ENCODE measurements around the gene CRYBG2.
"Not testable (repeated sequence)": the region's sequence is repeated elsewhere in the genome, so short reads cannot be mapped to it uniquely, and the experiment has no call there.

The CRYBG2 gene

GRCh38 chr1:26295194-26296138 is 58.5 kb downstream of the CRYBG2 start:
- DNase-seq (ENCODE audit: low spot score) = no peak

GRCh38 chr1:26293911-26294463 is 59.9 kb downstream of the CRYBG2 start:
- DNase-seq (ENCODE audit: low spot score) = no peak

- DNase-seq (ENCODE audit: low spot score) = not testable (repeated sequence)
Observed at GRCh38 chr1:26292735-26293134, 61.2 kb downstream of the CRYBG2 start.

DNA sequence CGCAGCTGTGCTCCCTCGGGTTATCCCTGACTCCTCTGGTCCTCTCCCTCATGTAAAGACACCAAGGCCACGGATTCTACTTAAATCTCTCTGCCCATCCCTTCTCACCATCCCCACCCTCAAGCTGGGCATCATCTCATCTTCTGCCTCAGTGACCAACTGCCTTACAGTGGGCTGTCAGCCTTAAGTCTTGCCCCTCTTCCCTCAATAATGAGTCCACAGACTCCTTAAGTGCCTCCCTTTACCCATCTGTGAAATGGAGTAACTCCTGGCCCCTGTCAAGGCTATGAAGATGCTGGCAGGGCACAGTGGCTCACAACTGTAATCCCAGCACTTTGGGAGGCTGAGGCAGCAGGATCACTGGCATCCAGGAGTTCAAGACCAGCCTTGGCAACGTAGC is 62.0 kb downstream of the CRYBG2 start:
- no peak for DNase-seq (ENCODE audit: low spot score)

- no peak for DNase-seq (ENCODE audit: low spot score)
Observed at GRCh38 chr1:26291433-26291832, 62.5 kb downstream of the CRYBG2 start.

DNA sequence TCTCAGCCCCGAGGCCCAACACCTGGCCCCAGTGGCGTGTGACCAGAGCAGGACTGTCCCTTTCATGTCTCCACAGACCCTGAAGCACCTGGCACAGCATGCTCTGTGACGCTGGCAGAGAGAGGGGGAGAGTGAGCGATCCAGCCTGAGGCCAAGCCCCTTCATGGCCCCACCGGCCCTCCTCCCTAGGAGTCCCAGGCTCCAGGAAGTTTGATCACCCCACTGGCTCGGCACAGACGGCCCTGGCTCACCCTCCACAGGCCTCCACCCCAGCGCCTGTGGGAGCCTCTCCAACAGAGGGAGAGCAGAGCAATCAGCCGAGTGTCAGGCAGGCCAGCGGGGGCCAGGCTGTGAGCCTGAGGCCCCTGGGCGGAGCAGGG is 63.1 kb downstream of the CRYBG2 start:
- DNase-seq (ENCODE audit: low spot score) = no peak

DNA sequence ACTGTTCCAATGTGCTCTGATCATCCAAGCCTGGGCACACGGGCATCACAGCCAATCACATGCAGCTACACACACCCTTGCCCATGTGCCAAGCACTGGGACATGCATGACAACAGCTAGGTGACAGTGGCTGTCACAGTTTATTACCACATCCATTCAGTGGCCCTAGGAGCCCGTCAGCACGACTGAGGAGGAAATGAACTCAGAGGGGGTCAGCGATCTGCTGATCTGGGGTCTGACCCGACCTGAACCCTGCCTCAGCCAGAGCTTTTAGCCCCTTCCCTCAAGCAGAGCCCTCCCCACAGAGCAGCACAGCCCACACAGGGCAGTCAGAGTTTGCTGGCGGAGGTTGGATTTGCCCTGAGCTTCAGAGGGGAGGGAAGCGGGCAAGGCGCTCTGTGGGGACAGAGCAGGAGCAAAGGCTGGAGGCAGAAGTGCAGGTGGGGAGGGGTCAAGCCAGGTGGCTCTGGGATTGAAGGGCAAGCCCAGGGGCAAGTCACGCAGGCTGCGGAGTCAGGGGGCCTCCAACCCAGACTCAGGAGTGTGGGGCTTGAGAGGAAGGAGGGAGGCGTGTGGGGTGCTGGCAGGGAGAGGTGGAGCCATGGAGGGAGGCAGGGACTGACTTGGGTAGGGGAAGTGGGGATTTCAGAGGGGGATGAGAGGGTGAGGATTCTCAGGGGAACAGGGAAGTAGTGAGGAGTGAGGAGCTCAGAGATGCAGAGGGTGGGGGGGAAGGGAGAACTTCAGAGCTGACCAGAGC is 63.6 kb downstream of the CRYBG2 start:
- DNase-seq (ENCODE audit: low spot score) = no peak

DNA sequence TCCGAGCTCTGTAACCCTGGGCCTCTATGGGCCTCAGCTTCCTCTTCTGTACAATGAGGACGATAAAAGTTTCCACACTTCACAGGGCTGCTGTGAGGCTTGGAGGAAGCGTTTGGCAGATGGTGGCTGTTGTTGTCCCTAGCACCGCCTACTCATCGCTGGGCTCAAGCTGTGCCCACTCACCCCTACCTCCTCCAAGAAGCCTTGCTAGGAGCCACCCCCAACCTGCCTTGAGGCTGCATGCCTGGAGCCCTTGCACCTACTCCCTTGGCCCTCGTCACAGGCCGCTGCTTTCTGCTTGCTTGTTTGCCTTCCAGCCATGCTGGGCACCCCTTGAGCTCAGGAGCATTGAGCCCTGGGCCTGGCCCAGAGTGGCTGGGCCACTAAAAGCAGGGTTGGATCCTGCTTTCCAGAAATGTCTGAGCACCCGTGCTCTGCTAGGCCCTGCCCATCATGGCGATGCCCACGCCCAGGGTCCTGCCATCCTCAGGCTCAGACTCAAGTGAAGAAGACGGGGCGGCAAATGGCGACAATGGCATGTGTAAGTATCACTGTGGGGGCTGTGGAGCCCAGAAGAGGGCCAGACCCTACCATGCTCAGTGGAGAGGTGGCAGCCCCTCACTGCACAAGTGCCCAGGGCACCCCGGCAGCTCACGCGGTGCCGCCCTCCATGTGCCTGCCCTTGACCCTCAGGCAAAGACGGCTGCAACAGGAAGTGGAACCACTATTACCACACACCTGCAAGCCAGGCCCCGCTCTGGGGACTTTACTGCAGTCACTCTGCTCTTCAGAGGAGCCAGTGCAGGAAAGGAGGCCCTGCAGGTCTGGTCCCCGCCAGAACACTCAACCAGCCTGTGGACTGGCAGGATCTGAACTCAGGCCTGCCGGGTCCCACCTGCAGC is 64.5 kb downstream of the CRYBG2 start:
- no peak for DNase-seq (ENCODE audit: low spot score)

- DNase-seq (ENCODE audit: low spot score) = no peak
Observed at GRCh38 chr1:26288311-26288941, 65.5 kb downstream of the CRYBG2 start.

GRCh38 chr1:26287811-26288210 is 66.1 kb downstream of the CRYBG2 start:
- DNase-seq (ENCODE audit: low spot score) = no peak

- no peak for DNase-seq (ENCODE audit: low spot score)
Observed at GRCh38 chr1:26287033-26287711, 66.8 kb downstream of the CRYBG2 start.

- no peak for DNase-seq (ENCODE audit: low spot score)
Observed at GRCh38 chr1:26286064-26286416, 67.9 kb downstream of the CRYBG2 start.

- DNase-seq (ENCODE audit: low spot score) = peak; percentile 63
Observed at GRCh38 chr1:26285366-26286063, 68.4 kb downstream of the CRYBG2 start.

DNA sequence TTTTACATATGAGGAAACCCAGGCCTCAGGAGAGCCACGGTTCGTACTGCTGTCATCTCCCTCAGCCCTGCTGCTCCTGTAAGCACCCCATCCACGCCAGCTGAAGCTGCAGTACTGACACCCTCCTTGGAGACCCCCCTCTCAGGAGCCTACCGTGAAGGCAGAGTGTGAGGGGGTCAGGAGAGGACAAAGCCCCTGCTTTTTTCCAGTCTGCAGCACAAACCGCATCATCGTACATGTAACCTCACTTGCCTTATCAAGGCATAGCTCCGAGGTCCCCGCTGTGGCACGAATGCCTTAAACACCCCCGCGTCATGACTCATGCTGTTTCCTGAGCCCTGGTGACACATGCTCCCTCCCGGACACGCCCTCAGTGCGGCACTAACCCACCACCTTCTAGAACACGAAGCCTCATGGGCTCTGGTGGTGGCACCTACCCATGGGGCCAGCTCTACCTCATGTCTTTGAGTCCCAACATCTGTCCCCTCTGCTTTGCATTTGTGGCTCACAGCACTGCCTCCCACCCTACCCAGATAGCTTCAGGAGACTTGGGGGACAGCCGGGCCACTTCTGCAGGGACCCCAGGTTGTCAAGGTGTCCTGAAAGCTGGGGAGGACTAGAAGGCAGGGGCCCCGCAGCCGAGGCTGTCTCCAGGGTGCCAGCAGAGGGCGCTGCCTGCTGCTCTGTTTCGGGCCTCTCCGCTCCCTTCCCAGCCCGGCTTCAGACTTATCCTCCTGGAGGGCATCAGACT is 69.2 kb downstream of the CRYBG2 start:
- peak; percentile 85 for DNase-seq (ENCODE audit: low spot score)

- no peak for DNase-seq (ENCODE audit: low spot score)
Observed at GRCh38 chr1:26283871-26284596, 69.9 kb downstream of the CRYBG2 start.

DNA sequence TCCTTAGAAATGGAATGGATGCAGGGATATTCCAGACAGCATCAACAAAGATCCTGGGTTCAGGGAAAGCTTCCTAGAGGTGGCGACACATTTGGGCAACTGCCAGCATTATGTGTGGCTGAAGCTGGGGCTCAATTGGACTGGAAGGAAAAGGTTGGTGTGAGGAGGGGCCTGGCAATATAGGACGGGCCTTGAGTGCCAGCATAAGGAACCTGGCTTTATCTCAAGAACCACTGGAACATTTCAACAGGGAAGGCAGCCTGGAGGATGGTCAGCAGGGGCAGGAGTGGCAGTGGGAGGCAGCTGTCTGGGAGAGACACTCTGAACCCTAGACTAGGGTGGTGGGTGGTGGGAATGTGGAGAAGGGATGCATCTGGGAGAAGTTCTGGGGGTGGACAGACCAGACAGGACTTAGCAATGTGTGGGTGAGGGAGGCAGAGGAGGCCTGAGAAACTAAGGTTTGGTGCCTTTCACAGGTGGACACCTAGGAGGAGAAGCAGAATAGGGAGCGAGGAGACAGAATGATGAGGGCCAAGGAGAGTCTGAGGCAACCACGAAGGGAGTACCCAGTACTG is 70.6 kb downstream of the CRYBG2 start:
- DNase-seq (ENCODE audit: low spot score) = no peak

DNA sequence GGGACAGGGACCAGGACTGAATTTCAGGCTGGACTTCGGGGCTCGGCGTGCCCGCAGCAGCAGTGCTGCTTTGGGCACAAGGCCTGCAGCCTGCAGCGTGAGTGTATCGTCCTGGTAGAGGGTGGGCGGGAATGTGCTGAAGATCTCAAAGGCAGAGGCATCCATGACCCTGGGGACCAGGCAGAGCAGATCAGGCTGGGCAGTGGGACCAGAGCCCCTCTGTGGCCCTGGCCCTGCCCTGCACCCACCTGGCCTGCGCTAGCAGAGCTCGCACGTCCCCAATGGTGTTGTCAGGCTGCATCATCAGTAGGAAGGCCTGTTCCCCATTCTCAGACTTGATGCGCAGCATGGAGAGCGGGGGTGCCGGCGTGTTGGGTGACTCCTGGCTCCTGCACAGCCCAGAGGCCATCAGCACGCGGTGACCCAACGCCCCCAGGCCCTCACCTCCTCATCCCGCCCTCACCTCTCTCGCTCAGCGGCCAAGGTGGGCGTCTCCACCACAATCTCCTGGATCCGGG is 71.5 kb downstream of the CRYBG2 start:
- no peak for DNase-seq (ENCODE audit: low spot score)

DNA sequence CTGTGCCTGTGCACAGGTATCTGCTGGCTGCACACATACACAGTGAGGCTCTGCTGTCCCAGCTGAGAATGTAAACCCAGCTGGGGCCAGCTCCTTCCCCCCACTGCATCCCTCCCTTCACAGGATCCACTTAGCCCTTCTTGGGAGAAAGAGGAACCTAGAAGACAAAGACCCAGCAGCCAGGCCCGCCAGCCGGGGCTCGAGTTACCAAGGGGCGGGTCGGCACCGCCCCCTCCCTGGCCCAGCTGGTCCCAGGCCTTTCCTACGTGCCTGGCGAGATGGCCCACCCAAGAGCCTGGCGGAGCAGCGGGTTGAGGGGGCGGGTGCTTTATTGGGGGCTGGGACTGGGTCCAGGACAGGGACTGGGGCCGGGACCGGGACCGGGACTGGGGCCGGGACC is 72.0 kb downstream of the CRYBG2 start:
- DNase-seq (ENCODE audit: low spot score) = no peak

Data from D341Med (cell line).